T-cell (primary cell): Measurements from ENCODE around the gene SYT7. TPM values are rescaled to one million over a fixed set of nuclear protein-coding genes. Genes with fewer than 3 reads are reported as not detected.

ENCODE experiments used
- ATAC-seq, 4 experiments: fragments of 200-7000 bp in 3 of 4; fragments of 150-1000 bp in 1 of 4; cut with Tn5 transposase; replicated peaks in 1 of 4; 1 replicate in 3 of 4; 2 replicates in 1 of 4; pipeline ENCODE4 v1.10.0; 2021; ENCODE audit warnings: moderate library complexity in 3 of 4, mild to moderate bottlenecking in 2 of 4, moderate number of reproducible peaks in 1 of 4
- CTCF ChIA-PET, 2 donors: fragments of 300-600 bp; sonication (Branson Sonifier 250); formaldehyde crosslinking; loops; one replicate each; lab custom pipeline; 2022; ENCODE audit warnings: antibody characterized with exemption in 2 of 2; lab: Charles Lee
- POLR2A ChIA-PET, 2 donors: fragments of 300-600 bp; sonication (Branson Sonifier 250); formaldehyde crosslinking; loops; one replicate each; lab custom pipeline; 2022; ENCODE audit warnings: antibody characterized with exemption in 2 of 2; lab: Charles Lee
- DNase-seq, 35 experiments: peaks; one replicate each; pipeline versions ENCODE4 v3.0.0 to v3.0.0-alpha.2; 2013 to 2023
- H3K27ac ChIP-seq: one replicate; pipeline ENCODE4 v1.5.1; 2013; ENCODE audit warnings: low read length
- H3K27me3 ChIP-seq, 2 experiments: replicated peaks in 1 of 2; 1 replicate in 1 of 2; 2 replicates in 1 of 2; pipeline versions ENCODE4 v1.6.1 to v1.7.0; 2013; ENCODE audit warnings: low read length in 1 of 2, mixed read lengths in 1 of 2; ENCODE audit not compliant: control insufficient read depth in 2 of 2, insufficient read depth in 2 of 2; ENCODE audit errors: extremely low read depth in 1 of 2
- H3K36me3 ChIP-seq, 2 donors: 1 replicate in 1 of 2; 2 replicates in 1 of 2; pipeline versions ENCODE4 v1.6.1 to v1.7.0; 2013; ENCODE audit warnings: low read length in 1 of 2; ENCODE audit not compliant: control insufficient read depth in 2 of 2, insufficient read depth in 1 of 2; ENCODE audit errors: extremely low read depth in 1 of 2
- H3K4me1 ChIP-seq, 2 experiments: 1 replicate in 1 of 2; 2 replicates in 1 of 2; pipeline versions ENCODE4 v1.6.1 to v1.7.0; 2013; ENCODE audit warnings: low read length in 2 of 2, mixed read lengths in 1 of 2; ENCODE audit not compliant: insufficient read depth in 2 of 2, control insufficient read depth in 1 of 2; ENCODE audit errors: extremely low read depth in 1 of 2
- H3K4me3 ChIP-seq, 2 donors: 1 replicate in 1 of 2; 2 replicates in 1 of 2; pipeline versions ENCODE4 v1.5.1 to v1.7.0; 2013; ENCODE audit warnings: mild to moderate bottlenecking in 2 of 2, low read length in 1 of 2, moderate library complexity in 1 of 2; ENCODE audit not compliant: control insufficient read depth in 1 of 2; ENCODE audit errors: extremely low read depth in 1 of 2
- H3K9me3 ChIP-seq: 2 replicates; pipeline ENCODE4 v1.7.0; 2013
- H3K27ac Mint-ChIP-seq, 2 donors: one replicate each; pipeline ENCODE4 v1.8.0; 2020 to 2021; ENCODE audit warnings: mild to moderate bottlenecking in 2 of 2, mixed read lengths in 2 of 2
- H3K27me3 Mint-ChIP-seq, 2 donors: one replicate each; pipeline ENCODE4 v1.8.0; 2021 to 2022; ENCODE audit warnings: mixed read lengths in 2 of 2
- H3K36me3 Mint-ChIP-seq: one replicate; pipeline ENCODE4 v1.8.0; 2021; ENCODE audit warnings: mixed read lengths
- H3K4me1 Mint-ChIP-seq, 3 donors: one replicate each; pipeline ENCODE4 v1.8.0; 2020 to 2022; ENCODE audit warnings: mixed read lengths in 3 of 3, mild to moderate bottlenecking in 1 of 3
- H3K4me3 Mint-ChIP-seq, 3 donors: one replicate each; pipeline ENCODE4 v1.8.0; 2020 to 2022; ENCODE audit warnings: mild to moderate bottlenecking in 3 of 3, mixed read lengths in 3 of 3, moderate library complexity in 3 of 3
- H3K9me3 Mint-ChIP-seq, 3 donors: one replicate each; pipeline ENCODE4 v1.8.0; 2020 to 2022; ENCODE audit warnings: mixed read lengths in 3 of 3
- WGBS: methylation state at CpG from one replicate; pipeline ENCODE4 v1.1.5; 2013; ENCODE audit warnings: missing lambda C conversion rate; ENCODE audit not compliant: insufficient coverage; 5-methylcytosine and 5-hydroxymethylcytosine counted together
- total RNA-seq, 35 experiments: library from RNA in 6 of 35; stranded (reverse) in 6 of 35; fragments of 120-200 nt in 1 of 35; gene quantifications; one replicate each; pipeline versions ENCODE4 v1.2.1 to v1.2.4 and lab custom pipeline; 2013 to 2026

The SYT7 gene
- total RNA-seq, 5 donors from 2014 or later (not counting 1 experiment from before 2014, with no cell fraction given): 0.19 to 0.26 (median 0.20) TPM; not detected in 2

DNA sequence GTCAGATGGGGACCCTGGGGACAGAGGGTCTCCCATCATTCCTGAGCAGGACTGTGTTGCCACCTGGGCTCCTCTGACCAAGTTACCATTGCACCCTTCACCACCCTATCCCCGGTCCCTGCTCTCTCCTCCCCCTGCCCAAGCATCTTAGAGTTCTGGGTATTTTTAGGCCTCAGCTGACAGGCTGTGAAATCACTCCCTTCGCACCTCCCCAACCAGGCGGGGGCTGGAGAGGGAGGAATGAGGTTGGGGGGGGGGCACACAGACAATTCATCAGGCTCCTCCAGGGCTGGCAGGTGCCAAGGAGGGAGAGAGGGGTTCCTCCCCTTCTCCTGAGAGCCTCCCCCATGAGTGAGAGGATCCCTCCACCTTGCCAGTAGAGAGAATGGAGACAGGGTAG is 9.0 kb downstream of the SYT7 start:
- no peak overlapping the region for H3K4me3 ChIP-seq
- POLR2A ChIA-PET: no interaction called here
- H3K27me3 Mint-ChIP-seq: peaks cover 32 to 66% of the 10 kb centered on the region in 2 donors

DNA sequence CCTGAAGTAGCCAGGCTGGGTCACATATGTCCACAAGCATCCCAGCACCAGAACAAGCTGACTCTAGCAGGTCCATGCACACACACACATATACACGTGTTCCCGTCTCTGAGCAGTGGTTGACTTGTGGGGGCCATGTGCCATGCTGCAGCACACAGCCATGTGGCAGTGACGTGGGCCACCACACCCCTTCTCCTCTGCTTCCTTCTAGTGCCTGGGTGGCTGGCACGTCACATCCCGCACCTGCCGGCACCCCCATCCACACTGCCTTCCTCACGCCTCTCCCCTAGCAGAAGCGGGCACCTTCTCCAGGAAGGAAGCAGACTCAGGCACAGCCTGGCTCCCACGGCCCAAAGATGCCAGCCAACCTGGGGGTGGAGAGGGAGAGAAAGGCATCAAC is 9.5 kb downstream of the SYT7 start:
- peaks cover 0 to 3% of the 10 kb centered on the region in 2 experiments for H3K4me1 ChIP-seq
- Mint-ChIP-seq H3K36me3 (no peaks in the 10 kb centered on the region), H3K27me3 (peaks cover 35 to 68% of the 10 kb centered on the region in 2 donors), H3K27ac (no peak overlapping the region), H3K4me3 (no peak overlapping the region), H3K4me1 (peaks cover 0 to 2% (median 0%) of the 10 kb centered on the region in 3 donors), H3K9me3 (no peaks in the 10 kb centered on the region)
- H3K4me3 ChIP-seq: no peak overlapping the region
- ATAC-seq (no peak), DNase-seq (no peak)
- CTCF ChIA-PET: no interaction called here
- no peaks in the 10 kb centered on the region for H3K9me3 ChIP-seq
- H3K27me3 ChIP-seq: peaks cover 3 to 78% of the 10 kb centered on the region in 2 experiments
- no peaks in the 10 kb centered on the region for H3K36me3 ChIP-seq
- POLR2A ChIA-PET: no interaction called here
- H3K27ac ChIP-seq: no peak overlapping the region
- WGBS: 68% methylated on average over 4 of the region's 9 CpGs

More for the DNA sequence above, 9.0 kb downstream of the SYT7 start:
- H3K4me3 Mint-ChIP-seq: no peak overlapping the region
- no peaks in the 10 kb centered on the region for H3K36me3 ChIP-seq
- H3K27me3 ChIP-seq: peaks cover 3 to 76% of the 10 kb centered on the region in 2 experiments
- no peaks in the 10 kb centered on the region for H3K36me3 Mint-ChIP-seq
- H3K27ac Mint-ChIP-seq: no peak overlapping the region
- DNase-seq: no peak
- no peak overlapping the region for H3K27ac ChIP-seq
- no CpG with 5 or more reads among the region's 3 CpGs for WGBS
- no peak for ATAC-seq
- no peaks in the 10 kb centered on the region for H3K9me3 Mint-ChIP-seq
- CTCF ChIA-PET: no interaction called here
- H3K4me1 Mint-ChIP-seq: peaks cover 0 to 2% (median 0%) of the 10 kb centered on the region in 3 donors
- H3K4me1 ChIP-seq: peaks cover 0 to 3% of the 10 kb centered on the region in 2 experiments
- H3K9me3 ChIP-seq: no peaks in the 10 kb centered on the region

DNA sequence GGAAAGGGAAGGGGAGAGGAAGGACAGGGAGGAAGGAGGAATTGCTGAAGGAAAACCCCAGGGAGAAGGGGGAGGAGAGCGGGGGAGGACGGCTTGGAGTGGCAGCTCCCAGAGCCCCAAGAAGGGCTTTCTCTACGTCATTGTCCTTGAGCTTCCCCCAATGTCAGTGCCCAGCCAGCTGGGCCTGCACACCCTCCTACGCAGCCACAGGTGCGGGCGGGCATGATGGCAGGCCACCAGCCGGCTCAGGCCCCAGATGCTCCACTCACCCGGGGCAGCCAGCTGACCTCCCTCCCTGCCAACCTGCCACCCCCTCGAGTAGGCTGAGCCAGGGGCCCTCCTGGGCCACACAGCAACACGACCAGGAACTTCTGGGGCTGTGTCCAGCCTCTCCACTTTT is 11.2 kb downstream of the SYT7 start:
- ATAC-seq: no peak
- POLR2A ChIA-PET: no interaction called here
- H3K9me3 Mint-ChIP-seq: no peaks in the 10 kb centered on the region
- H3K27ac ChIP-seq: no peak overlapping the region
- no peaks in the 10 kb centered on the region for H3K9me3 ChIP-seq
- peaks cover 47 to 75% of the 10 kb centered on the region in 2 donors for H3K27me3 Mint-ChIP-seq
- no peak overlapping the region for H3K27ac Mint-ChIP-seq
- no peak for DNase-seq
- CTCF ChIA-PET: no interaction called here
- H3K4me3 ChIP-seq: no peak overlapping the region
- WGBS: 53% methylated on average over 9 of the region's 10 CpGs
- H3K4me1 ChIP-seq: peaks cover 0 to 3% of the 10 kb centered on the region in 2 experiments
- no peaks in the 10 kb centered on the region for H3K36me3 ChIP-seq
- no peaks in the 10 kb centered on the region for H3K36me3 Mint-ChIP-seq
- peaks cover 3 to 85% of the 10 kb centered on the region in 2 experiments for H3K27me3 ChIP-seq
- no peak overlapping the region for H3K4me3 Mint-ChIP-seq
- peaks cover 0 to 2% (median 0%) of the 10 kb centered on the region in 3 donors for H3K4me1 Mint-ChIP-seq

DNA sequence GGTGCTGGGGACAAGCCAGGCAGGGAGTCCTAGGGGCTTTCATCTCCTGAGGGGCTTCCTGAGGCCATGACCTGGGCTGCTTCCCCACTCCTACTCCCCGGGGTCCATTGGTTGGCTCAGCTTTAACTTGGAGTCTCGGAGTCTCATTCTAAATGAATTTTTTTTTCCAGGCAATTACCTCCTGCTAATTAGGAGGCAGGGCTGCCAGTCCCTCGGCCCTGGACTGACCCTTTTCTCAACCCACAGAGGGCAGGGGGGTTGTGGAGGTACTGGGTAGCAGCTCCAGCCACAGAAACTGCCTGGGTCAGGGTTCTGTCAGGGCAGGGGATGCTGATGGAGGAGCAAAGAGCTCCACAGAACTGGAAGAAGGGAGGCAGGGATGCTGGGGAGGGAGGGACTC is 11.9 kb downstream of the SYT7 start:
- H3K27me3 Mint-ChIP-seq: peaks cover 53 to 82% of the 10 kb centered on the region in 2 donors
- ATAC-seq: no peak

DNA sequence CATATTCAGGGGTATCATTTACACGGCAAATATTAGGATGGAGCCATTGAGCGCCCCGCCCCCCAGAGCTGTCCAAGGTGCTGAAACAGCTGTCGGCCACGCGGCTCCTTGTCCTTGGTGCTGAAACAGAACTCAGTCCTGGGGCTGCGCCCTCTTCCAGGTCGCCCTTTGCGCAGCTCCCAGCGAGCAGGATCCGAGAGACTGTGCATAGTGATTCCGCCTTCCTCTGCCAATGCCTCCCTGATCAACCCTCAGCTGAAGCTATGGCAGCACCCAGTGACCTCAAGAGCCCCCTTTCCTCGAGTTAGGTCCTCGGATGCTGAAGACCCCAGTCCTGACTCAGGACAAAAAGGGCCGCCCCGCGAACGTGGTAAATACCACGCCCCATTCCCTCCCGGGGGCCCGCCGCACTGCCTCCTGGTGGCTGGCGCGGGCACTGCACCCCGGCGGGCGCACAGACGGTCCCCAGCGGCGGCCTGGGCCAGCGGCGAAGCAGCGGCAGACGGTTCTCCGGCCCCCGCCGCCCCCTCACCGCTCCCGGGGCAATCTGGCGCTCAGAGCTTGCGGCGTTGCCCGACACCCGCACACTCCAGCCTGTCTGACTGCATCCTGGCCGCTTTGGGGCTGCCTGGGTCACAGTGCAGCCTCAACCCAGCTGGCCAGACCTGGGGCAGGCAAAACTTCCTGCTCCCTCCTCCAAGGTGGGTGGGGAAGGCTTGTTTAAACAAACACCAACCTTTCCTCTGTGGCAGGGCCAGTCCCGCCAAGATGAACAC is 13.4 kb downstream of the SYT7 start:
- ATAC-seq (peak; percentile 44 to 84 (median 55)), DNase-seq (peak; percentile 8 to 83 (median 70))
- Mint-ChIP-seq H3K27me3 (peaks cover 61 to 86% of the 10 kb centered on the region in 2 donors), H3K4me1 (peaks cover 0 to 2% (median 0%) of the 10 kb centered on the region in 3 donors), H3K36me3 (no peaks in the 10 kb centered on the region), H3K4me3 (no peak overlapping the region), H3K27ac (no peak overlapping the region), H3K9me3 (no peaks in the 10 kb centered on the region)
- ChIA-PET POLR2A (no interaction called here), CTCF (no interaction called here)
- Histone ChIP-seq H3K4me1 (peaks cover 0 to 3% of the 10 kb centered on the region in 2 experiments), H3K4me3 (no peak overlapping the region), H3K9me3 (no peaks in the 10 kb centered on the region), H3K27ac (no peak overlapping the region), H3K27me3 (peaks cover 3 to 86% of the 10 kb centered on the region in 2 experiments), H3K36me3 (no peaks in the 10 kb centered on the region)
- WGBS: 12% methylated on average over 45 of the region's 46 CpGs

More for the DNA sequence above, 11.9 kb downstream of the SYT7 start:
- CTCF ChIA-PET: no interaction called here
- Mint-ChIP-seq H3K4me1 (peaks cover 0 to 2% (median 0%) of the 10 kb centered on the region in 3 donors), H3K27ac (no peak overlapping the region), H3K4me3 (no peak overlapping the region), H3K9me3 (no peaks in the 10 kb centered on the region), H3K36me3 (no peaks in the 10 kb centered on the region)
- POLR2A ChIA-PET: no interaction called here
- Histone ChIP-seq H3K9me3 (no peaks in the 10 kb centered on the region), H3K4me3 (no peak overlapping the region), H3K4me1 (peaks cover 0 to 3% of the 10 kb centered on the region in 2 experiments), H3K27ac (no peak overlapping the region), H3K27me3 (peaks cover 3 to 87% of the 10 kb centered on the region in 2 experiments), H3K36me3 (no peaks in the 10 kb centered on the region)
- no peak for DNase-seq
- WGBS: no CpG with 5 or more reads among the region's 3 CpGs

DNA sequence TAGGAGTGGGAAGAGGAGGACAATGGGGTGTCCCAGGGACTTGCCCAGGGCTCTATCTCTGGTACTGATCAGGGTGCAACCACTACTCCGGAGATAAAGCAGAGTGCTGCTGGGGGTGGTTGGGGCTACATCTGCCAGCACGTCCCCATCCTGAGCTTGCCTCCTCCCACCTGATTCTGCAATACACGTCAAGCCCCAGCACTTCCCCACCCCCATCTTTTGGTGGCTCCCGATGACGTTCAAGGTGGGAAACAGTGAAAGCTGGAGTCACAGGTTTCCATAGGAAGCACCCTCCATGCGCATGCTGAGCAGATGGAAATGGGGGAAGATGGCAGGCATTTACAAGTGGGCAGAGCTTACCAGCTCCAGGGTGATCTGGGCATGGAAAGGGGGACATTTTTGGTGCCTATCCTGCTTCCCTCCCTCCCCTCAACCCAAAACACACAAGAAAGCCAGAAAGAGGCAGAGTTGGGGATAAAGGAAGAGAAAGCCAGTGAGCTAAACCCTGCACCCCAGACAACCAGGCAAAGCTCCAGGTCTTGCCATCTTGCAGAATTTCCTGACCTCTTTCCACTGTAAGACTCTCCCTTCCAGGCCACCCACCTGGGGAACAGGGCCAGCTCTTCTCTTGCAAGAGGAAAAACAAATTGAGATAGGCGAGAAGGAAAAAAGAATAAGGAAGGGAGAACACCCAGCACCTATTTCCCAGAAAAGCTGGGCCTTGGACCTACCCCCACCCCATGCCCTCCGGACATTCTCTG is 15.8 kb downstream of the SYT7 start:
- no peaks in the 10 kb centered on the region for H3K9me3 ChIP-seq
- no peak overlapping the region for H3K27ac ChIP-seq
- WGBS: no CpG with 5 or more reads among the region's 8 CpGs
- H3K4me1 ChIP-seq: peaks cover 0 to 3% of the 10 kb centered on the region in 2 experiments
- no peak for DNase-seq
- H3K27me3 ChIP-seq: peaks cover 3 to 78% of the 10 kb centered on the region in 2 experiments
- no peaks in the 10 kb centered on the region for H3K9me3 Mint-ChIP-seq
- H3K4me3 ChIP-seq: no peak overlapping the region
- no peak overlapping the region for H3K4me3 Mint-ChIP-seq
- CTCF ChIA-PET: no interaction called here
- no peak for ATAC-seq
- peaks cover 0 to 2% (median 0%) of the 10 kb centered on the region in 3 donors for H3K4me1 Mint-ChIP-seq
- H3K27me3 Mint-ChIP-seq: peaks cover 57 to 78% of the 10 kb centered on the region in 2 donors
- no peaks in the 10 kb centered on the region for H3K36me3 Mint-ChIP-seq
- H3K27ac Mint-ChIP-seq: no peak overlapping the region
- POLR2A ChIA-PET: no interaction called here
- H3K36me3 ChIP-seq: no peaks in the 10 kb centered on the region
